Prostate gland (tissue), 2 donors: ENCODE measurements around the gene DHX58. TPM values are rescaled to one million over a fixed set of nuclear protein-coding genes. Genes with fewer than 3 reads are reported as not detected.

Source experiments
- DNase-seq: peaks from one replicate; pipeline ENCODE4 v3.0.0-alpha.2; 2019; ENCODE audit warnings: low spot score
- H3K27ac ChIP-seq, 2 donors: fragments of 200-600 bp; sonication (generic); 2 replicates each; pipeline ENCODE4 v1.5.1; 2017 to 2019
- H3K27me3 ChIP-seq: fragments of 200-600 bp; sonication (generic); replicated peaks from 2 replicates; pipeline ENCODE4 v1.5.1; 2019; ENCODE audit not compliant: insufficient read depth
- H3K36me3 ChIP-seq, 2 donors: fragments of 200-600 bp; sonication (generic); 1 replicate in 1 of 2; 2 replicates in 1 of 2; pipeline versions ENCODE4 v1.5.1 to v1.8.1; 2017 to 2019
- H3K4me1 ChIP-seq: fragments of 200-600 bp; sonication (generic); replicated peaks from 2 replicates; pipeline ENCODE4 v1.5.1; 2019
- H3K4me3 ChIP-seq, 2 donors: fragments of 200-600 bp; sonication (generic); 2 replicates each; pipeline ENCODE4 v1.5.1; 2017 to 2019
- H3K9me3 ChIP-seq: fragments of 200-600 bp; sonication (generic); 2 replicates; pipeline ENCODE4 v1.5.1; 2017
- POLR2A ChIP-seq: fragments of 450-650 bp; IDR thresholded peaks from one replicate; pipeline ENCODE4 v1.6.1; 2016; ENCODE audit warnings: antibody characterized with exemption, mild to moderate bottlenecking
- POLR2AphosphoS5 ChIP-seq: sonication (generic); formaldehyde crosslinking; IDR thresholded peaks from one replicate; pipeline ENCODE4 v1.6.1; 2017; ENCODE audit warnings: antibody characterized with exemption
- WGBS: methylation state at CpG from one replicate; pipeline ENCODE4 v1.1.5; 2018; 5-methylcytosine and 5-hydroxymethylcytosine counted together
- intact Hi-C: fragments of 100-400 bp; cut with DNase I; formaldehyde crosslinking; loops from one replicate; pipeline ENCODE4 v1.14.2; 2022
- total RNA-seq, 2 donors: library from RNA; depleted of rRNA; stranded (reverse); fragments of >200 nt; gene quantifications; one replicate each; pipeline ENCODE4 v1.1.0, GENCODE V29; 2016
- TF ChIP-seq, protein P1 (sequence below), 4 experiments: fragments of 200-600 bp in 2 of 4; fragments of 450-650 bp in 2 of 4; sonication (generic) in 2 of 4; IDR thresholded peaks; 1 replicate in 3 of 4; 2 replicates in 1 of 4; pipeline ENCODE4 v1.5.1; 2016 to 2019; ENCODE audit warnings: antibody characterized with exemption in 4 of 4, mild to moderate bottlenecking in 2 of 4, moderate library complexity in 2 of 4

DHX58 gene
- total RNA-seq, 2 donors from 2014 or later = 26.7 to 38.6 TPM

GRCh38 chr17:42138749-42139492, 26.4 kb upstream of the DHX58 start:
- intact Hi-C loops = no loop called here
- Histone ChIP-seq H3K4me1 (peaks cover 16% of the 10 kb centered on the region), H3K27me3 (no peaks in the 10 kb centered on the region), H3K27ac (no peak overlapping the region), H3K4me3 (no peak overlapping the region), H3K36me3 (no peaks in the 10 kb centered on the region), H3K9me3 (no peaks in the 10 kb centered on the region)
- DNase-seq = no peak
- TF ChIP-seq POLR2AphosphoS5 = no peak
- no peak for TF ChIP-seq POLR2A
- TF ChIP-seq, protein P1, sequence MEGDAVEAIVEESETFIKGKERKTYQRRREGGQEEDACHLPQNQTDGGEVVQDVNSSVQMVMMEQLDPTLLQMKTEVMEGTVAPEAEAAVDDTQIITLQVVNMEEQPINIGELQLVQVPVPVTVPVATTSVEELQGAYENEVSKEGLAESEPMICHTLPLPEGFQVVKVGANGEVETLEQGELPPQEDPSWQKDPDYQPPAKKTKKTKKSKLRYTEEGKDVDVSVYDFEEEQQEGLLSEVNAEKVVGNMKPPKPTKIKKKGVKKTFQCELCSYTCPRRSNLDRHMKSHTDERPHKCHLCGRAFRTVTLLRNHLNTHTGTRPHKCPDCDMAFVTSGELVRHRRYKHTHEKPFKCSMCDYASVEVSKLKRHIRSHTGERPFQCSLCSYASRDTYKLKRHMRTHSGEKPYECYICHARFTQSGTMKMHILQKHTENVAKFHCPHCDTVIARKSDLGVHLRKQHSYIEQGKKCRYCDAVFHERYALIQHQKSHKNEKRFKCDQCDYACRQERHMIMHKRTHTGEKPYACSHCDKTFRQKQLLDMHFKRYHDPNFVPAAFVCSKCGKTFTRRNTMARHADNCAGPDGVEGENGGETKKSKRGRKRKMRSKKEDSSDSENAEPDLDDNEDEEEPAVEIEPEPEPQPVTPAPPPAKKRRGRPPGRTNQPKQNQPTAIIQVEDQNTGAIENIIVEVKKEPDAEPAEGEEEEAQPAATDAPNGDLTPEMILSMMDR (IDR thresholded peaks at IDR 0.05) = no peak
- WGBS = 72% methylated on average over 7 of the region's 7 CpGs

DNA sequence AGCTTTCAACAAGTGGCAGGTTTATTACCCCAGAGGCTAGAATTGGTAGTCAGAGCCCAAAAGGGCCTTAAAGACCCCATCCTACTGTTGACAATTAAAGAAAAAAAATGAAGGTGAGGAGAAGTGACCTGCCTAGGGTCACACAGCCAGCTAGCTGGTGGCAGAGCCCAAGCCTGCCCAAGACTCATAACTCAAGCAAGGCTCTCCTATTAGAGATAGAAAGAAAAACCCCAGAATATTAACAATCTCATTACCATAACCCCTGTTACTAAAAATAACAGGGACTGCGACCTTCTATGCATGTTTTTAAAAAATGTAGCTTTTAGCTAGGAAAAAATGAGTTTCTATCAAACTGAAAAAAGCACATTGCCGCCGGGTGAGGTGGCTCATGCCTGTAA, 24.1 kb upstream of the DHX58 start:
- H3K4me1 ChIP-seq = peaks cover 26% of the 10 kb centered on the region
- peak overlapping the region in 1 of 2 donors; percentile 6 for H3K27ac ChIP-seq
- H3K4me3 ChIP-seq = no peak overlapping the region
- no peak for TF ChIP-seq POLR2AphosphoS5
- TF ChIP-seq POLR2A = no peak
- TF ChIP-seq, protein P1 (IDR thresholded peaks at IDR 0.05) = no peak
- no peaks in the 10 kb centered on the region for H3K36me3 ChIP-seq
- intact Hi-C loops = no loop called here
- no peak for DNase-seq
- WGBS = 86% methylated on average over 3 of the region's 3 CpGs
- H3K9me3 ChIP-seq = no peaks in the 10 kb centered on the region
- no peaks in the 10 kb centered on the region for H3K27me3 ChIP-seq

GRCh38 chr17:42135664-42136653, 23.4 kb upstream of the DHX58 start:
- H3K27ac ChIP-seq = peak overlapping the region in 1 of 2 donors; percentile 31
- H3K4me3 ChIP-seq = no peak overlapping the region
- H3K27me3 ChIP-seq = no peaks in the 10 kb centered on the region
- H3K36me3 ChIP-seq = no peaks in the 10 kb centered on the region
- WGBS = 57% methylated on average over 15 of the region's 15 CpGs
- intact Hi-C loops = no loop called here
- no peak for DNase-seq
- H3K4me1 ChIP-seq = peaks cover 28% of the 10 kb centered on the region
- no peaks in the 10 kb centered on the region for H3K9me3 ChIP-seq
- TF ChIP-seq, protein P1 (IDR thresholded peaks at IDR 0.05) = no peak
- TF ChIP-seq POLR2AphosphoS5 = peak; percentile 58

DNA sequence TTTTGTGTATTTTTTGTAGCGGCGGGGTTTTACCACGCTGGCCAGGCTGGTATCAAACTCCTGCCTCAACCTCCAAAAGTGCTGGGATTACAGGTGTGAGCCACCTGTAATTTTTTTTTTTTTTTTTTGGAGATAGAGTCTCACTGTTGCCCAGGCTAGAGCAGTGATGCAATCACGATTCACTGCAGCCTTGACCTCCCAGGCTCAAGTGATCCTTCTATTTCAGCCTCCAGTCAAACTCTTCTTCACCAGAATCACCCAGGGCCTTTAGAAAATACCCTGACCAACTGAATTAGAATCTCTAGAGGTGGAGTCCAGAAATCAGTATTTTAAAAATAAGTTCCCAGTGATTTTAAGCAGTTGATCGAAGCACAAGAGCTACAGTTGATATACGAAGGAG, 22.6 kb upstream of the DHX58 start:
- Histone ChIP-seq H3K27me3 (no peaks in the 10 kb centered on the region), H3K4me1 (peaks cover 28% of the 10 kb centered on the region), H3K4me3 (no peak overlapping the region), H3K9me3 (no peaks in the 10 kb centered on the region), H3K36me3 (no peaks in the 10 kb centered on the region), H3K27ac (peak overlapping the region in 1 of 2 donors; percentile 31)
- DNase-seq = no peak
- TF ChIP-seq, protein P1 (IDR thresholded peaks at IDR 0.05) = no peak
- TF ChIP-seq POLR2AphosphoS5 (no peak), POLR2A (no peak)
- WGBS = 91% methylated on average over 6 of the region's 6 CpGs
- intact Hi-C loops = no loop called here
